Measurements from ENCODE around the gene KIAA1217.

Gene KIAA1217

DNA sequence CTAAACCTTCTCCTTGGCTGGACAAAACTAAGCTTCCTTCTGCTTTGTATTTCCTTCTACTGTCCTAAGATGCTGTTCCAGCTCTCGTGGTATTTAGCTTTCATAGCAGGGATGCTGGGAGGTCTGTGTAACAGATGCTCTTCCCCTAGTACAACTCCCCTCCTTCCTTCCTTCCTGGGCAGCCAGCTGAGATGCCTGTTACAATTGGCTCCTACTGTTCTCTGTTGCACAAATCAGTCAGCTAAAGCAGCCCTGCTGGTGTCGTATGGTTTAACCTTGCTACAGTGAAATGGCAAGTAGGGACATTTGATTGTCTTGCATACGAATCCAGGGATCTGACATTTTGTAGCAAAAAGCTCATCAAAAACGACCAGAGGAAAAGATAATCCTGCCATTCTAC is 371.0 kb downstream of the KIAA1217 start:
- TF ChIP-seq, protein P1, sequence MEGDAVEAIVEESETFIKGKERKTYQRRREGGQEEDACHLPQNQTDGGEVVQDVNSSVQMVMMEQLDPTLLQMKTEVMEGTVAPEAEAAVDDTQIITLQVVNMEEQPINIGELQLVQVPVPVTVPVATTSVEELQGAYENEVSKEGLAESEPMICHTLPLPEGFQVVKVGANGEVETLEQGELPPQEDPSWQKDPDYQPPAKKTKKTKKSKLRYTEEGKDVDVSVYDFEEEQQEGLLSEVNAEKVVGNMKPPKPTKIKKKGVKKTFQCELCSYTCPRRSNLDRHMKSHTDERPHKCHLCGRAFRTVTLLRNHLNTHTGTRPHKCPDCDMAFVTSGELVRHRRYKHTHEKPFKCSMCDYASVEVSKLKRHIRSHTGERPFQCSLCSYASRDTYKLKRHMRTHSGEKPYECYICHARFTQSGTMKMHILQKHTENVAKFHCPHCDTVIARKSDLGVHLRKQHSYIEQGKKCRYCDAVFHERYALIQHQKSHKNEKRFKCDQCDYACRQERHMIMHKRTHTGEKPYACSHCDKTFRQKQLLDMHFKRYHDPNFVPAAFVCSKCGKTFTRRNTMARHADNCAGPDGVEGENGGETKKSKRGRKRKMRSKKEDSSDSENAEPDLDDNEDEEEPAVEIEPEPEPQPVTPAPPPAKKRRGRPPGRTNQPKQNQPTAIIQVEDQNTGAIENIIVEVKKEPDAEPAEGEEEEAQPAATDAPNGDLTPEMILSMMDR (conservative IDR thresholded peaks at IDR 0.05; ENCODE audit: low read depth, low read length): no peak
- no peaks in the 10 kb centered on the region for H3K36me3 ChIP-seq (ENCODE audit: insufficient read depth)
- H3K4me3 ChIP-seq (IDR thresholded peaks at IDR 0.05; ENCODE audit: insufficient read depth, low read depth, low read length): no peak overlapping the region
- no peaks in the 10 kb centered on the region for H3K79me2 ChIP-seq (ENCODE audit: insufficient read depth, low read depth)
- H3K9ac ChIP-seq: no peak overlapping the region
- no peaks in the 10 kb centered on the region for H3K4me1 ChIP-seq (ENCODE audit: low read depth, poor library complexity, severe bottlenecking)
- H3K4me2 ChIP-seq: no peak overlapping the region
- H3K27ac ChIP-seq: no peak overlapping the region
- H3K27me3 ChIP-seq (ENCODE audit: insufficient read depth, low read depth): no peaks in the 10 kb centered on the region
- no peaks in the 10 kb centered on the region for H4K20me1 ChIP-seq (ENCODE audit: insufficient read depth)
- H2AFZ ChIP-seq (ENCODE audit: low read depth): no peak overlapping the region

GRCh38 chr10:24589265-24589664 is 380.3 kb downstream of the KIAA1217 start:
- Histone ChIP-seq H2AFZ (ENCODE audit: low read depth) (no peak overlapping the region), H3K4me1 (ENCODE audit: low read depth, poor library complexity, severe bottlenecking) (no peaks in the 10 kb centered on the region), H3K27me3 (ENCODE audit: insufficient read depth, low read depth) (no peaks in the 10 kb centered on the region), H4K20me1 (ENCODE audit: insufficient read depth) (no peaks in the 10 kb centered on the region), H3K4me2 (no peak overlapping the region), H3K27ac (no peak overlapping the region), H3K79me2 (ENCODE audit: insufficient read depth, low read depth) (no peaks in the 10 kb centered on the region), H3K9ac (no peak overlapping the region), H3K4me3 (IDR thresholded peaks at IDR 0.05; ENCODE audit: insufficient read depth, low read depth, low read length) (no peak overlapping the region), H3K36me3 (ENCODE audit: insufficient read depth) (peaks cover 3% of the 10 kb centered on the region; the same call in 1 of the 2 replicates)
- TF ChIP-seq, protein P1 (conservative IDR thresholded peaks at IDR 0.05; ENCODE audit: low read depth, low read length): no peak

DNA sequence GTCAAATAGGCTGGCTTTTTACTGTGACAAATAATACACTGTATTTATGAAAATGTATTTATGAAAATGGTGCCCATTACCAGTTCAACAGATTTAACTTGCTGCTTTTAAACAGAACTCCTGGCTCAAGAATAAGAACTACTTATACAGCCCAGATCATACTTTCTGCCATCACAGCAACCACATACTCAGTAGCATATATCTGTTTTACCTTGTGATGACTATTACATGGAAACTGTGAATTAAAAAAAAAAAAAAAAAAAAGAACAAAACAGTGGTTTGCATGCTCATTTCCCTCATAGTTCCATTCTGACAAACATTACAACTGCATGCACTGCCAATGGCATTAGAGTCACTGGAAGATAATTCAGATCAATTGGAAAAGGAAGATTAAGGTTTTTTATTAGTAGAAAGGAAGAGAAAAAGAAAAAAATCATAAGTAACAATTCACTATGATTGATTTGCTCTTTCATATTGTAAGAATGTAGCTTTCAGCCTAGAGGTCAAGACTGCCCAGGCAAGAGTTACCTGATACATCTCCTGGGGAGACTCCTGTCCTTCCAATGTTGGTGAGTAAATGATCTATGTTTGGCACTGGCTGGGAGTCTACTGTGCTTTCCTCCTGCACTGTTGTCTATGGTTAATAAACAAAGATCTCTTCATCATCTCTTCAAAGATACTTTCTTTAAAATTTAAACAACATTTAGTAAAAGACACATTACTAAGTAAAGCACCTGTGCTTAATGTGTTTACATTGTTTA is 381.9 kb downstream of the KIAA1217 start:
- no peak overlapping the region for H3K4me3 ChIP-seq (IDR thresholded peaks at IDR 0.05; ENCODE audit: insufficient read depth, low read depth, low read length)
- peaks cover 3% of the 10 kb centered on the region; the same call in 1 of the 2 replicates for H3K36me3 ChIP-seq (ENCODE audit: insufficient read depth)
- H2AFZ ChIP-seq (ENCODE audit: low read depth): no peak overlapping the region
- TF ChIP-seq, protein P1 (conservative IDR thresholded peaks at IDR 0.05; ENCODE audit: low read depth, low read length): no peak
- H4K20me1 ChIP-seq (ENCODE audit: insufficient read depth): no peaks in the 10 kb centered on the region
- H3K27ac ChIP-seq: no peak overlapping the region
- H3K79me2 ChIP-seq (ENCODE audit: insufficient read depth, low read depth): no peaks in the 10 kb centered on the region
- H3K4me1 ChIP-seq (ENCODE audit: low read depth, poor library complexity, severe bottlenecking): no peaks in the 10 kb centered on the region
- no peak overlapping the region for H3K4me2 ChIP-seq
- H3K9ac ChIP-seq: no peak overlapping the region
- no peaks in the 10 kb centered on the region for H3K27me3 ChIP-seq (ENCODE audit: insufficient read depth, low read depth)

DNA sequence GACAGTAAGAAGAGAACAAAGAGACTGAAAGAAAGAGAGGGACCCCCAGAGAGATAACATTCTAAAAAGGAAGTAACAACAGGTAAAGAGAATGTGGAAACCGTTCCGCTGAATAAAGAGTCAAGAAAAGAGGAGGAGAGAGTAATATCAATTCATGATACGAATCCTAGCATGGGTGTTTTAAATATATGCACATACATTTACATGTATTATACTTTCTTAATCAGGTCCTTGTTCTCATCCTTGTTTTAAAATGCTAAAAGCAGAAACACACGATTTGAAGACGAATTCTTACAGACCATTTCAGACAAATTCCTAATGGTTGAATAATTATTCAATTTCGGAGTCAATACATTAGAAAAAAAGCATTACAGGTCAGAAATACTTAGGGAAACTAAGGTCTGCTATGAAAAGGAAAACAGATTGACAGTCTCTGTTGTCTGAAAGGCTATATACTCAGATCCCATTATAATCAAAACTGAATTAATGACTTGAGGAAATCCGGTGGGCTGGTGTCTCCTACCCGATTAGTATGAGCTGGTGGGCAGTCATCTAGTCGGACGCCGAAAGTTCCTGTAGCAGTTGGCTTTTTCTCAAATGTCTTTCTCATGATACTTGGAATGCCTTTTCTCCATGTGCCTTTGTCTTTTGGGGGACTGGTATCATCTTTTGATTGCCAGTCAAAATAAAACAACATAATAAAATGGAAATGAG is 387.4 kb downstream of the KIAA1217 start:
- Histone ChIP-seq H2AFZ (ENCODE audit: low read depth) (no peak overlapping the region), H3K27ac (no peak overlapping the region), H3K9ac (no peak overlapping the region), H3K79me2 (ENCODE audit: insufficient read depth, low read depth) (no peaks in the 10 kb centered on the region), H3K4me1 (ENCODE audit: low read depth, poor library complexity, severe bottlenecking) (no peaks in the 10 kb centered on the region), H3K4me2 (no peak overlapping the region), H4K20me1 (ENCODE audit: insufficient read depth) (no peaks in the 10 kb centered on the region), H3K4me3 (IDR thresholded peaks at IDR 0.05; ENCODE audit: insufficient read depth, low read depth, low read length) (no peak overlapping the region), H3K27me3 (ENCODE audit: insufficient read depth, low read depth) (no peaks in the 10 kb centered on the region), H3K36me3 (ENCODE audit: insufficient read depth) (peaks cover under 1% of the 10 kb centered on the region; the same call in 1 of the 2 replicates)
- TF ChIP-seq, protein P1 (conservative IDR thresholded peaks at IDR 0.05; ENCODE audit: low read depth, low read length): no peak

Measured in KMS-11 (cell line).